Measurements from ENCODE around the gene NFILZ.

DNA sequence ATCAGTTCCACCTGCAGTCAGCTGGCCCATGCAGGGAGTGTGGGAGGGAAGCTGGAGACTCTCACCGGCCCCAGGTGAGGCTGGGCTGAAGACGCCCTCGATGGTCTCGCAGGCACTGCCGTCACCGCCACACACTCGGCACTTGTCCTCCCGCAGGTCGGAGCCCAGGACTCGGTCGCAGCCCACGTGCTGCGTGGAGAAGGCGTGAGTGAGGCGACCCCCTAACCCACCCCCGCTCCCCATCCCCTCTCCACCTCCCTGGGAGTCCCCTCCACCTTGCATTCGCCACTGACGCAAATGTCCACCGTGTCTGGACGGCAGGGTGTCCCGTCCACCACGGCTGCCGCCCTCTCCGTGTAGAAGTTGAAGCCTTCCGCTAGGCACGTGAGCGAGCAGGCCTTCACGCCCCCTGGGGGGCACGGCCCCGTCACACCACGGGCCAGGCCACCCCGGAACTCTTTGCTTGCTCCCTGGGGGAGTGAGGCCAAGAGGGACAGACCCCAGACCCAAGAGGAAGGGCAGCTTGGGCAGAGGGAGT, 41.2 kb upstream of the NFILZ start:
- TF ChIP-seq CTCF (IDR thresholded peaks at IDR 0.05) (no peak), POLR2A (IDR thresholded peaks at IDR 0.05) (no peak)
